Measurements from ENCODE around the gene PCDHGC3. TPM values are rescaled to one million over a fixed set of nuclear protein-coding genes. Genes with fewer than 3 reads are reported as not detected.

PCDHGC3 gene
- total RNA-seq, 1 experiment from 2014 or later, result 2.9 TPM

DNA sequence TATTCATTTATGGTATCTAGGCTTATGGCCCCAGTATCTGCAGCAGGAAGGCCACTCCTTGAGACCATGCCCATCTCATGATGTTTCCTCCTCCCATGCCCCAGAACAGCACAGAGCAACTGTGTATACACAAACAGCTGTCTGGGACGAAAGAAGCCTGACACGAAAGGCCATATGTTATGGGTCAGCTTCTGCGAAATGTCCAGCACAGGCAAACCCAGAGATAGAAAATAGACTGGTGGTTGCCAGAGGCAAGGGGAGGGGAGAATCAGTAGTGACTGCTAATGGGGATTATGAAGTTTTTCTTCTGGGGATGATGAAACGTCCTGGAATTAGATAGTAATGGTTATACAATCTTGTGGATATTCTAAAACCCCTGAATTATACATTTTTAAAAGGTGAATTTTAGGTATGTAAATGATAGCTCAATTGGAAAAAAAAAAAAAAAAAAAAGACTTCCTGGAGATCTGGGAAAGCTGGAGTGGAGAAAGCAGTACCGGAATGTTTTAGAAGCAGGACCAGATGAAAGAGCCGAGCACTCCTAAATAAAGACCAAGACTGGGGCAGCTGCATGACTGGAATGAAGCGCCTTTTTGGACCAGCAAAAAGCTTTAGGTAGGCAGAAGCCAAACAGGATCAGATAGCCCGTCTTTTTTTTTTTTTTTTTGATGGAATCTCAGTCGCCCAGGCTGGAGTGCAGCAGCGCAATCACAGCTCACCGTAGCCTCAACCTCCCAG is 42.3 kb downstream of the PCDHGC3 start:
- ChIA-PET CTCF (interaction anchor here (0.6 kb wide), 2 partner anchors 39 to 171 kb away, joined by 4 to 5 read pairs; no protein-coding TSS in a partner anchor), POLR2A (no interaction called here)
- TF ChIP-seq, protein P1, sequence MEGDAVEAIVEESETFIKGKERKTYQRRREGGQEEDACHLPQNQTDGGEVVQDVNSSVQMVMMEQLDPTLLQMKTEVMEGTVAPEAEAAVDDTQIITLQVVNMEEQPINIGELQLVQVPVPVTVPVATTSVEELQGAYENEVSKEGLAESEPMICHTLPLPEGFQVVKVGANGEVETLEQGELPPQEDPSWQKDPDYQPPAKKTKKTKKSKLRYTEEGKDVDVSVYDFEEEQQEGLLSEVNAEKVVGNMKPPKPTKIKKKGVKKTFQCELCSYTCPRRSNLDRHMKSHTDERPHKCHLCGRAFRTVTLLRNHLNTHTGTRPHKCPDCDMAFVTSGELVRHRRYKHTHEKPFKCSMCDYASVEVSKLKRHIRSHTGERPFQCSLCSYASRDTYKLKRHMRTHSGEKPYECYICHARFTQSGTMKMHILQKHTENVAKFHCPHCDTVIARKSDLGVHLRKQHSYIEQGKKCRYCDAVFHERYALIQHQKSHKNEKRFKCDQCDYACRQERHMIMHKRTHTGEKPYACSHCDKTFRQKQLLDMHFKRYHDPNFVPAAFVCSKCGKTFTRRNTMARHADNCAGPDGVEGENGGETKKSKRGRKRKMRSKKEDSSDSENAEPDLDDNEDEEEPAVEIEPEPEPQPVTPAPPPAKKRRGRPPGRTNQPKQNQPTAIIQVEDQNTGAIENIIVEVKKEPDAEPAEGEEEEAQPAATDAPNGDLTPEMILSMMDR (IDR thresholded peaks at IDR 0.05; ENCODE audit: insufficient read depth in 1 of 2, low read depth in 1 of 2, low read length in 1 of 2, severe bottlenecking in 1 of 2, unreplicated experiment in 1 of 2), result no peak
- H3K36me3 ChIP-seq (ENCODE audit: control insufficient read depth, insufficient read depth, low read length), result no peaks in the 10 kb centered on the region
- no peaks in the 10 kb centered on the region for H3K27me3 Mint-ChIP-seq (ENCODE audit: insufficient read depth, unreplicated experiment)
- H3K4me1 Mint-ChIP-seq (ENCODE audit: low read depth, unreplicated experiment), result no peaks in the 10 kb centered on the region
- H3K36me3 Mint-ChIP-seq (ENCODE audit: insufficient read depth, unreplicated experiment), result peaks cover 94% of the 10 kb centered on the region
- no peaks in the 10 kb centered on the region for H3K9me3 Mint-ChIP-seq (ENCODE audit: unreplicated experiment)
- H3K27ac Mint-ChIP-seq (ENCODE audit: unreplicated experiment), result no peak overlapping the region
- DNase-seq, result no peak
- H3K4me3 Mint-ChIP-seq (ENCODE audit: unreplicated experiment), result no peak overlapping the region
- intact Hi-C loops (cut with micrococcal nuclease; ENCODE audit: unreplicated experiment), result no loop called here
- no TSS peak for BruUV-seq (replicated peaks)
- H3K4me1 ChIP-seq, result no peaks in the 10 kb centered on the region
- no peaks in the 10 kb centered on the region for H3K9me3 ChIP-seq
- H3K27me3 ChIP-seq (replicated peaks; ENCODE audit: control insufficient read depth, insufficient read depth, low read length), result no peaks in the 10 kb centered on the region
- no peak overlapping the region for H3K4me3 ChIP-seq (ENCODE audit: low read depth, low read length)

DNA sequence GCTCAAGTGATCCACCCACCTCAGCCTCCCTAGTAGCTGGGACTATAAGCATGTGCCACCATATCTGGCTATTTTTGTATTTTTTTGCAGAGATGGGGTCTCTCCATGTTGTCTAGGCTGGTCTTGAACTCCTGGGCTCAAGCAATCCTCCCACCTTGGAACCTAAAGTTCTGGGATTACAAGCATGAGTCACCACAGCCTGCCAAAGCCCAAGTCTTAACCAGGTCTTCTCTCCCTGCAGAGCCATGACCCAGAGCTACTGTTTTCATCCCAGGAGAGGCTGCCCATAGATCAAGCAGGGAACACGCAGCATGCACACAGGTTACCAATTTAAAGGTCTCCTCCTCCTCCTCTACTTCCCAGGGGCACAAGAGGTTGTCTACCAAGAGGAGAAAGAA is 42.9 kb downstream of the PCDHGC3 start:
- H3K36me3 ChIP-seq (ENCODE audit: control insufficient read depth, insufficient read depth, low read length), result no peaks in the 10 kb centered on the region
- BruUV-seq (replicated peaks), result no TSS peak
- no peak overlapping the region for H3K4me3 Mint-ChIP-seq (ENCODE audit: unreplicated experiment)
- no peaks in the 10 kb centered on the region for H3K9me3 Mint-ChIP-seq (ENCODE audit: unreplicated experiment)
- intact Hi-C loops (cut with micrococcal nuclease; ENCODE audit: unreplicated experiment), result no loop called here
- H3K4me1 Mint-ChIP-seq (ENCODE audit: low read depth, unreplicated experiment), result no peaks in the 10 kb centered on the region
- ChIA-PET POLR2A (no interaction called here), CTCF (no interaction called here)
- H3K9me3 ChIP-seq, result no peaks in the 10 kb centered on the region
- no peaks in the 10 kb centered on the region for H3K27me3 ChIP-seq (replicated peaks; ENCODE audit: control insufficient read depth, insufficient read depth, low read length)
- H3K27me3 Mint-ChIP-seq (ENCODE audit: insufficient read depth, unreplicated experiment), result no peaks in the 10 kb centered on the region
- no peak for DNase-seq
- H3K27ac Mint-ChIP-seq (ENCODE audit: unreplicated experiment), result no peak overlapping the region
- TF ChIP-seq, protein P1 (IDR thresholded peaks at IDR 0.05; ENCODE audit: insufficient read depth in 1 of 2, low read depth in 1 of 2, low read length in 1 of 2, severe bottlenecking in 1 of 2, unreplicated experiment in 1 of 2), result no peak
- H3K4me1 ChIP-seq, result no peaks in the 10 kb centered on the region
- no peak overlapping the region for H3K4me3 ChIP-seq (ENCODE audit: low read depth, low read length)
- H3K36me3 Mint-ChIP-seq (ENCODE audit: insufficient read depth, unreplicated experiment), result peaks cover 89% of the 10 kb centered on the region

DNA sequence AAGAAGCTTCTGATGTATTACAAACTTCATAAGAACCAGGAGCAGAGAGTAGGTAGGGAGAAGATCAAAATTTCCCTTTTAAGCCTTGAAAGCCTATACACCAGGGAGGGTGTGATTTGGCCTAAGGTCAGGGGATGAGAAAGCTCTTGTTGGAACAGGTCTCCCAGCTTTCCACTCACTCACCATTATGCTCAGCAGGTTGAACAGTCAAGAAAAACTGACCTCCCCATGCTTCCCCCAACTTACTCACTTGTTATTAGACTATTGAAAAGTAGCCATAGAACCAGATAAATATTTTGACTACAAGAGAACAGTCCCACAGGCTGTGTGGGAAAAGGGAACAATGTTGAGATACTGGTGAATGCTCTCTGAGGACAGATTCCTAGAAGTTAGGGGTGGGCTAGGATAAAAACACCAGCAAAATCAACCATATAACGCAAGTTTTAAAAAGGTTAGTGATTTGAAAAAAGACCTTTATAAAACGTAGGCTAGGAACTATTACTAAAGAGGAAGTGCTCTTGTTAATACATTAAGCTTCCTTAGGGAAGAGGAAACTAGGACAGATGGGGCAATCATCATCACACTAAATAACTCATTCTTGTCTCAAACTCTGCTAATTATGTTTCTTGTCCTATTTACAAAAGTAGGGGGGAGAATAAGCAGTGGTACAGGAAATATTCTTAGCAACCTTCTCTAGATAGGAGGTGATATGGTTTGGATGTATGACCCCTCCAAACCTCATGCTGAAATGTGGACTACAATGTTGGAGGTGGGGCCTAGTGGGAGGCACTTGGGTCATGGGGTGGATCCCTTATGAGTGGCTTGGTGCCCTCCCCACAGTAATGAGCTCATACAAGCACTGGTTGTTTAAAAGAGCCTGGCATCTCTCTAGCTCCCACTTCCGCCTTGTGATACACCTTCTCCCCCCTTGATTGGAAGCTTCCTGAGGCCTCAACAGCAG is 44.1 kb downstream of the PCDHGC3 start:
- ChIA-PET POLR2A (no interaction called here), CTCF (no interaction called here)
- H3K4me3 Mint-ChIP-seq (ENCODE audit: unreplicated experiment), result no peak overlapping the region
- peaks cover under 1% of the 10 kb centered on the region for H3K4me1 Mint-ChIP-seq (ENCODE audit: low read depth, unreplicated experiment)
- DNase-seq, result no peak
- H3K27me3 Mint-ChIP-seq (ENCODE audit: insufficient read depth, unreplicated experiment), result no peaks in the 10 kb centered on the region
- Histone ChIP-seq H3K9me3 (no peaks in the 10 kb centered on the region), H3K36me3 (ENCODE audit: control insufficient read depth, insufficient read depth, low read length) (peaks cover 2% of the 10 kb centered on the region; the same call in 1 of the 2 replicates), H3K4me1 (peaks cover 6% of the 10 kb centered on the region), H3K4me3 (ENCODE audit: low read depth, low read length) (no peak overlapping the region), H3K27me3 (replicated peaks; ENCODE audit: control insufficient read depth, insufficient read depth, low read length) (no peaks in the 10 kb centered on the region)
- intact Hi-C loops (cut with micrococcal nuclease; ENCODE audit: unreplicated experiment), result no loop called here
- no peaks in the 10 kb centered on the region for H3K9me3 Mint-ChIP-seq (ENCODE audit: unreplicated experiment)
- H3K36me3 Mint-ChIP-seq (ENCODE audit: insufficient read depth, unreplicated experiment), result peaks cover 76% of the 10 kb centered on the region
- TF ChIP-seq, protein P1 (IDR thresholded peaks at IDR 0.05; ENCODE audit: insufficient read depth in 1 of 2, low read depth in 1 of 2, low read length in 1 of 2, severe bottlenecking in 1 of 2, unreplicated experiment in 1 of 2), result no peak
- H3K27ac Mint-ChIP-seq (ENCODE audit: unreplicated experiment), result no peak overlapping the region
- BruUV-seq (replicated peaks), result no TSS peak

All from Caco-2 (cell line).